Stimulated activated CD4-positive, alpha-beta T cell treated with anti-CD3 and anti-CD28 coated beads, Interleukin-1b, Interleukin-23, amount 100 ng/mL, for 24 hours (primary cell): ENCODE results near the gene PACRG.

ENCODE experiments used
- DNase-seq, 4 experiments: peaks; one replicate each; pipeline ENCODE4 v3.0.0-alpha.2; 2020; ENCODE audit warnings: low read depth in 4 of 4, low spot score in 1 of 4

Gene PACRG

GRCh38 chr6:162999575-163000285, 272.0 kb downstream of the PACRG start:
- DNase-seq = no peak

- DNase-seq = no peak
Observed at GRCh38 chr6:163001330-163001729, 273.6 kb downstream of the PACRG start.

GRCh38 chr6:163008186-163008585, 280.4 kb downstream of the PACRG start:
- no peak for DNase-seq

GRCh38 chr6:163008626-163009025, 280.9 kb downstream of the PACRG start:
- DNase-seq = no peak

- no peak for DNase-seq
Observed at GRCh38 chr6:163010145-163010544, 282.4 kb downstream of the PACRG start.

GRCh38 chr6:163014736-163015135, 287.0 kb downstream of the PACRG start:
- DNase-seq = no peak

GRCh38 chr6:163017801-163018200, 290.0 kb downstream of the PACRG start:
- DNase-seq = no peak

- DNase-seq = no peak
Observed at GRCh38 chr6:163019926-163020325, 292.2 kb downstream of the PACRG start.

- DNase-seq = no peak
Observed at GRCh38 chr6:163021054-163021453, 293.3 kb downstream of the PACRG start.

GRCh38 chr6:163023700-163024099, 295.9 kb downstream of the PACRG start:
- no peak for DNase-seq

- DNase-seq = no peak
Observed at GRCh38 chr6:163026893-163027292, 299.1 kb downstream of the PACRG start.

- DNase-seq = no peak
Observed at GRCh38 chr6:163030980-163031379, 303.2 kb downstream of the PACRG start.

- DNase-seq = no peak
Observed at GRCh38 chr6:163031931-163032330, 304.2 kb downstream of the PACRG start.

- DNase-seq = no peak
Observed at GRCh38 chr6:163036160-163036645, 308.4 kb downstream of the PACRG start.

- no peak for DNase-seq
Observed at GRCh38 chr6:163038317-163038716, 310.5 kb downstream of the PACRG start.

- DNase-seq = no peak
Observed at GRCh38 chr6:163048345-163048744, 320.6 kb downstream of the PACRG start.

GRCh38 chr6:163053667-163054344, 326.0 kb downstream of the PACRG start:
- no peak for DNase-seq

- DNase-seq = no peak
Observed at GRCh38 chr6:163054641-163055040, 326.9 kb downstream of the PACRG start.

GRCh38 chr6:163057260-163057659, 329.5 kb downstream of the PACRG start:
- no peak for DNase-seq

GRCh38 chr6:163062790-163063189, 335.0 kb downstream of the PACRG start:
- DNase-seq = no peak

GRCh38 chr6:163063561-163063960, 335.8 kb downstream of the PACRG start:
- no peak for DNase-seq

GRCh38 chr6:163064397-163064796, 336.6 kb downstream of the PACRG start:
- DNase-seq = no peak

GRCh38 chr6:163066200-163066599, 338.4 kb downstream of the PACRG start:
- DNase-seq = no peak
